H1 (cell line): ENCODE data around the gene SPECC1. TPM values are rescaled to one million over a fixed set of nuclear protein-coding genes. Genes with fewer than 3 reads are reported as not detected.

ENCODE experiments used
- CTCF ChIA-PET: fragments of 300-600 bp; sonication (Branson Sonifier 250); formaldehyde crosslinking; loops from one replicate; lab custom pipeline; 2021; ENCODE audit not compliant: partially characterized antibody; lab: Charles Lee
- POLR2A ChIA-PET: fragments of 300-600 bp; sonication (Branson Sonifier 250); formaldehyde crosslinking; loops from one replicate; lab custom pipeline; 2021; ENCODE audit warnings: inconsistent platforms; ENCODE audit not compliant: partially characterized antibody; lab: Charles Lee
- DNase-seq, 2 experiments: peaks; one replicate each; pipeline versions ENCODE4 v3.0.0 to v3.0.0-alpha.2; 2010 to 2022; ENCODE audit warnings: low spot score in 2 of 2, low read depth in 1 of 2, mixed read lengths in 1 of 2
- FAIRE-seq: peaks from 2 replicates; lab custom pipeline; 2011; peaks lifted over from hg19 to GRCh38; lab: Jason Lieb, UNC
- H2AFZ ChIP-seq: 2 replicates; pipeline ENCODE4 v1.8.1; 2012; ENCODE audit warnings: low read length, inconsistent platforms
- H2AK5ac ChIP-seq: 2 replicates; pipeline ENCODE4 v1.6.1; 2013; ENCODE audit warnings: low read depth, low read length
- H2BK120ac ChIP-seq: replicated peaks from 2 replicates; pipeline ENCODE3; 2013; ENCODE audit warnings: low read depth, low read length, inconsistent platforms
- H2BK12ac ChIP-seq: 2 replicates; pipeline ENCODE4 v1.6.1; 2013; ENCODE audit warnings: low read depth, low read length
- H2BK15ac ChIP-seq: 2 replicates; pipeline ENCODE4 v1.6.1; 2013; ENCODE audit warnings: low read length
- H2BK20ac ChIP-seq: 2 replicates; pipeline ENCODE4 v1.6.1; 2013; ENCODE audit warnings: low read length
- H2BK5ac ChIP-seq: 2 replicates; pipeline ENCODE4 v1.6.1; 2013; ENCODE audit warnings: low read depth, low read length
- H3K14ac ChIP-seq: 2 replicates; pipeline ENCODE4 v1.6.1; 2013; ENCODE audit warnings: inconsistent platforms; ENCODE audit not compliant: insufficient read length
- H3K18ac ChIP-seq: 2 replicates; pipeline ENCODE4 v1.6.1; 2013; ENCODE audit warnings: low read length; ENCODE audit errors: extremely low read depth
- H3K23ac ChIP-seq: 2 replicates; pipeline ENCODE4 v1.6.1; 2013; ENCODE audit warnings: inconsistent platforms; ENCODE audit not compliant: insufficient read length
- H3K23me2 ChIP-seq: 2 replicates; pipeline ENCODE4 v1.6.1; 2013; ENCODE audit warnings: low read depth, low read length
- H3K27ac ChIP-seq: 2 replicates; pipeline ENCODE4 v1.6.1; 2011; ENCODE audit warnings: low read depth, low read length, inconsistent platforms
- H3K27me3 ChIP-seq, 4 experiments: replicated peaks in 1 of 4; 1 replicate in 1 of 4; 2 replicates in 3 of 4; pipeline versions ENCODE4 v1.6.1 to v1.8.1; 2011 to 2013; ENCODE audit warnings: low read length in 3 of 4, mild to moderate bottlenecking in 3 of 4, inconsistent platforms in 2 of 4, mixed read lengths in 2 of 4, moderate library complexity in 1 of 4; ENCODE audit not compliant: control insufficient read depth in 3 of 4, insufficient read depth in 3 of 4; ENCODE audit errors: extremely low read depth in 1 of 4
- H3K36me3 ChIP-seq, 4 experiments: 2 replicates each; pipeline versions ENCODE4 v1.6.1 to v1.8.1; 2011 to 2013; ENCODE audit warnings: mild to moderate bottlenecking in 4 of 4, low read length in 3 of 4, moderate library complexity in 2 of 4, control low read depth in 1 of 4, inconsistent platforms in 1 of 4; ENCODE audit not compliant: insufficient read depth in 4 of 4, control insufficient read depth in 2 of 4
- H3K4ac ChIP-seq: replicated peaks from 2 replicates; pipeline ENCODE3; 2013; ENCODE audit warnings: low read length, low read depth, mixed read lengths, inconsistent platforms; ENCODE audit not compliant: insufficient read length
- H3K4me1 ChIP-seq, 4 experiments: replicated peaks in 1 of 4; 1 replicate in 1 of 4; 2 replicates in 3 of 4; pipeline versions ENCODE4 v1.6.1 to v1.8.1; 2011 to 2013; ENCODE audit warnings: low read length in 3 of 4, inconsistent platforms in 2 of 4, mixed read lengths in 1 of 4; ENCODE audit not compliant: insufficient read depth in 4 of 4, control insufficient read depth in 3 of 4
- H3K4me2 ChIP-seq, 2 experiments: 2 replicates each; pipeline versions ENCODE4 v1.6.1 to v1.8.1; 2011 to 2013; ENCODE audit warnings: low read depth in 2 of 2, low read length in 2 of 2, control low read depth in 1 of 2, inconsistent platforms in 1 of 2, mild to moderate bottlenecking in 1 of 2; ENCODE audit not compliant: insufficient read depth in 1 of 2
- H3K4me3 ChIP-seq, 4 experiments: fragments of 200-600, 300-600 bp in 1 of 4; sonication (generic), shearing (Covaris generic), sonication (Bioruptor Twin) in 1 of 4; 2 replicates each; pipeline versions ENCODE4 v1.5.1 to v1.8.1; 2011 to 2016; ENCODE audit warnings: low read length in 4 of 4, low read depth in 3 of 4, control low read depth in 2 of 4, inconsistent platforms in 2 of 4, mild to moderate bottlenecking in 2 of 4, mixed read lengths in 1 of 4, moderate library complexity in 1 of 4; ENCODE audit not compliant: insufficient read depth in 2 of 4; ENCODE audit errors: extremely low read depth in 1 of 4
- H3K56ac ChIP-seq: replicated peaks from 2 replicates; pipeline ENCODE3; 2013; ENCODE audit warnings: low read depth, mild to moderate bottlenecking, mixed read lengths, low read length, inconsistent platforms; ENCODE audit not compliant: insufficient read length
- H3K79me1 ChIP-seq: 2 replicates; pipeline ENCODE4 v1.6.1; 2013; ENCODE audit warnings: low read depth, low read length, control low read depth
- H3K79me2 ChIP-seq, 2 experiments: 2 replicates each; pipeline versions ENCODE4 v1.6.1 to v1.8.1; 2012 to 2013; ENCODE audit warnings: low read length in 2 of 2, mild to moderate bottlenecking in 2 of 2, inconsistent platforms in 1 of 2; ENCODE audit not compliant: insufficient read depth in 2 of 2, control insufficient read depth in 1 of 2
- H3K9ac ChIP-seq, 4 experiments: replicated peaks in 1 of 4; 1 replicate in 1 of 4; 2 replicates in 3 of 4; pipeline versions ENCODE4 v1.6.1 to v1.8.1; 2011 to 2013; ENCODE audit warnings: low read depth in 3 of 4, low read length in 3 of 4, control low read depth in 2 of 4, mild to moderate bottlenecking in 2 of 4, moderate library complexity in 2 of 4, inconsistent platforms in 1 of 4; ENCODE audit errors: extremely low read depth in 1 of 4
- H3K9me3 ChIP-seq, 2 experiments: 2 replicates each; pipeline versions ENCODE4 v1.6.1 to v1.8.1; 2012 to 2013; ENCODE audit warnings: mild to moderate bottlenecking in 2 of 2, moderate library complexity in 2 of 2, control low read depth in 1 of 2, inconsistent platforms in 1 of 2, low read depth in 1 of 2, low read length in 1 of 2, mixed read lengths in 1 of 2; ENCODE audit not compliant: insufficient read depth in 2 of 2
- H4K20me1 ChIP-seq, 2 experiments: replicated peaks in 1 of 2; 2 replicates each; pipeline versions ENCODE3 to v1.8.1; 2011 to 2013; ENCODE audit warnings: inconsistent platforms in 2 of 2, low read length in 2 of 2, mild to moderate bottlenecking in 1 of 2; ENCODE audit not compliant: insufficient read depth in 2 of 2, control insufficient read depth in 1 of 2
- H4K5ac ChIP-seq: 2 replicates; pipeline ENCODE4 v1.6.1; 2013; ENCODE audit warnings: low read length, low read depth, mixed read lengths, inconsistent platforms; ENCODE audit not compliant: insufficient read length
- H4K8ac ChIP-seq: 2 replicates; pipeline ENCODE4 v1.8.0; 2013; ENCODE audit warnings: mild to moderate bottlenecking, moderate library complexity, low read length, inconsistent platforms; ENCODE audit not compliant: insufficient read depth; ENCODE audit errors: extremely low read depth
- H4K91ac ChIP-seq: replicated peaks from 2 replicates; pipeline ENCODE3; 2013; ENCODE audit warnings: low read length, mixed read lengths, inconsistent platforms; ENCODE audit not compliant: insufficient read length
- ATF3 ChIP-seq: IDR thresholded peaks from 2 replicates; pipeline ENCODE4 v1.6.1; 2011; ENCODE audit warnings: low read depth, mild to moderate bottlenecking, low read length; ENCODE audit not compliant: insufficient read depth
- BACH1 ChIP-seq: IDR thresholded peaks from 2 replicates; pipeline ENCODE4 v1.6.1; 2012; ENCODE audit warnings: low read length, improper control_type of control experiment
- EGR1 ChIP-seq: IDR thresholded peaks from 2 replicates; pipeline ENCODE4 v1.6.1; 2011; ENCODE audit warnings: low read depth, low read length, borderline replicate concordance
- KDM1A ChIP-seq: fragments of 200-600, 300-600 bp; sonication (generic); IDR thresholded peaks from 2 replicates; pipeline ENCODE4 v1.7.1; 2016; ENCODE audit warnings: mild to moderate bottlenecking, low read length, borderline replicate concordance
- RNF2 ChIP-seq: fragments of 200-900, 300-1000 bp; sonication (generic); IDR thresholded peaks from 2 replicates; pipeline ENCODE4 v1.7.1; 2016; ENCODE audit warnings: borderline replicate concordance, low read depth, mild to moderate bottlenecking, antibody characterized with exemption, low read length; ENCODE audit not compliant: poor library complexity, severe bottlenecking; ENCODE audit errors: missing control alignments
- SAP30 ChIP-seq: fragments of 300-600 bp; sonication (generic); IDR thresholded peaks from 2 replicates; pipeline ENCODE4 v1.7.1; 2012; ENCODE audit warnings: low read length, moderate library complexity, mild to moderate bottlenecking, inconsistent platforms; ENCODE audit not compliant: insufficient read depth, insufficient replicate concordance
- SIN3A ChIP-seq, 2 experiments: IDR thresholded peaks in 1 of 2; conservative IDR thresholded peaks in 1 of 2; 2 replicates each; pipeline ENCODE4 v1.6.1; 2011 to 2012; ENCODE audit warnings: low read length in 2 of 2, improper control_type of control experiment in 1 of 2, low read depth in 1 of 2, mild to moderate bottlenecking in 1 of 2
- SIX5 ChIP-seq: IDR thresholded peaks from 2 replicates; pipeline ENCODE4 v1.6.1; 2011; ENCODE audit warnings: mild to moderate bottlenecking, low read depth, low read length
- SP1 ChIP-seq: IDR thresholded peaks from 2 replicates; pipeline ENCODE4 v1.6.1; 2011; ENCODE audit warnings: low read depth, low read length
- WGBS, 2 experiments: shearing (Covaris generic) in 1 of 2; methylation state at CpG; one replicate each; pipeline versions ENCODE4 v1.1.6 to v1.1.7; 2013 to 2015; ENCODE audit warnings: low lambda C conversion rate in 2 of 2, mixed read lengths in 2 of 2, inconsistent platforms in 1 of 2, low coverage in 1 of 2, missing lambda C conversion rate in 1 of 2; ENCODE audit not compliant: insufficient replicate concordance in 2 of 2, insufficient coverage in 1 of 2, insufficient read length in 1 of 2; ENCODE audit errors: extremely low coverage in 1 of 2, missing lambda C conversion rate in 1 of 2; 5-methylcytosine and 5-hydroxymethylcytosine counted together
- polyA plus RNA-seq, 7 experiments: library from polyadenylated mRNA; depleted of rRNA in 3 of 7; stranded (reverse) in 5 of 7; unstranded in 2 of 7; fragments of >200 nt in 5 of 7; fragments of 200-250 nt in 2 of 7; gene quantifications; 1 replicate in 5 of 7; 2 replicates in 1 of 7; 4 replicates in 1 of 7; pipeline versions ENCODE4 v1.2.1 to v1.2.3, GENCODE V29; 2011 to 2013; ENCODE audit warnings: missing spikeins in 2 of 7, mixed read lengths in 2 of 7
- total RNA-seq: library from RNA; stranded (reverse); fragmentation: NEBNext Ultra II Directional; extraction: Animal tissue kit (Norgen Biotek cat#: 25700); gene quantifications from 2 replicates; pipeline ENCODE4 v1.2.1, GENCODE V29; 2021

Gene SPECC1
- total and polyA plus RNA-seq, 2 of the 8 experiments (the other 6 are each of a cell fraction or from before 2014, with no cell fraction given): 35.8 to 87.9 TPM

- Histone ChIP-seq H4K20me1 (no peaks in the 10 kb centered on the region), H3K36me3 (no peaks in the 10 kb centered on the region; a peak in 1 of 8 replicates), H3K4me3 (peak overlapping the region; percentile 53 to 83 (median 76)), H3K4me2 (peak overlapping the region; percentile 78 to 90), H3K4me1 (peaks cover 0 to 8% (median 3%) of the 10 kb centered on the region in 4 experiments; a peak in 4 of 7 replicates), H3K79me2 (no peaks in the 10 kb centered on the region), H3K23me2 (peaks cover 13% of the 10 kb centered on the region; the same call in 1 of the 2 replicates), H4K8ac (no peak overlapping the region), H2AK5ac (no peak overlapping the region), H2BK12ac (no peak overlapping the region), H2BK5ac (no peak overlapping the region), H3K14ac (no peak overlapping the region), H2AFZ (peak overlapping the region; percentile 23; the same call in 1 of the 2 replicates), H3K18ac (no peak overlapping the region), H3K9ac (no peak overlapping the region; a peak in 1 of 7 replicates), H3K56ac (no peak overlapping the region), H3K27me3 (peaks cover 0 to 3% (median 0%) of the 10 kb centered on the region in 4 experiments; a peak in 1 of 7 replicates), H4K91ac (no peak overlapping the region), H4K5ac (no peak overlapping the region), H3K27ac (no peak overlapping the region), H2BK15ac (no peak overlapping the region), H2BK120ac (no peak overlapping the region), H3K79me1 (no peaks in the 10 kb centered on the region), H3K4ac (no peak overlapping the region), H3K23ac (no peak overlapping the region), H2BK20ac (no peak overlapping the region), H3K9me3 (no peaks in the 10 kb centered on the region)
- FAIRE-seq: peak; percentile 60
- ChIA-PET POLR2A (interaction anchor here (0.6 to 2.3 kb wide), 4 partner anchors 17 to 164 kb away, joined by 3 to 11 read pairs (median 6); partner anchors contain the start of gene AKAP10), CTCF (interaction anchor here (0.6 to 3.5 kb wide), 18 partner anchors 9 to 242 kb away, joined by 3 to 35 read pairs (median 4); partner anchors contain the start of gene AKAP10)
- DNase-seq: no peak
- 26% methylated on average over 11 of the region's 11 CpGs; no CpG with 5 or more reads in 1 of the 2 experiments for WGBS, 2 experiments
- TF ChIP-seq ATF3 (no peak), BACH1 (no peak), SAP30 (no peak), RNF2 (no peak), SIX5 (no peak), EGR1 (no peak), KDM1A (no peak), SIN3A (conservative IDR thresholded peaks at IDR 0.05 in 1 of 2, IDR thresholded peaks at IDR 0.05 in 1 of 2; ENCODE audit: low read depth in 1 of 2, low read length in 2 of 2) (no peak), SP1 (no peak)
These were observed 1.1 kb downstream of the SPECC1 start for GRCh38 chr17:20010099-20010863.
